Measurements from ENCODE around the gene JMJD6.

JMJD6 gene

DNA sequence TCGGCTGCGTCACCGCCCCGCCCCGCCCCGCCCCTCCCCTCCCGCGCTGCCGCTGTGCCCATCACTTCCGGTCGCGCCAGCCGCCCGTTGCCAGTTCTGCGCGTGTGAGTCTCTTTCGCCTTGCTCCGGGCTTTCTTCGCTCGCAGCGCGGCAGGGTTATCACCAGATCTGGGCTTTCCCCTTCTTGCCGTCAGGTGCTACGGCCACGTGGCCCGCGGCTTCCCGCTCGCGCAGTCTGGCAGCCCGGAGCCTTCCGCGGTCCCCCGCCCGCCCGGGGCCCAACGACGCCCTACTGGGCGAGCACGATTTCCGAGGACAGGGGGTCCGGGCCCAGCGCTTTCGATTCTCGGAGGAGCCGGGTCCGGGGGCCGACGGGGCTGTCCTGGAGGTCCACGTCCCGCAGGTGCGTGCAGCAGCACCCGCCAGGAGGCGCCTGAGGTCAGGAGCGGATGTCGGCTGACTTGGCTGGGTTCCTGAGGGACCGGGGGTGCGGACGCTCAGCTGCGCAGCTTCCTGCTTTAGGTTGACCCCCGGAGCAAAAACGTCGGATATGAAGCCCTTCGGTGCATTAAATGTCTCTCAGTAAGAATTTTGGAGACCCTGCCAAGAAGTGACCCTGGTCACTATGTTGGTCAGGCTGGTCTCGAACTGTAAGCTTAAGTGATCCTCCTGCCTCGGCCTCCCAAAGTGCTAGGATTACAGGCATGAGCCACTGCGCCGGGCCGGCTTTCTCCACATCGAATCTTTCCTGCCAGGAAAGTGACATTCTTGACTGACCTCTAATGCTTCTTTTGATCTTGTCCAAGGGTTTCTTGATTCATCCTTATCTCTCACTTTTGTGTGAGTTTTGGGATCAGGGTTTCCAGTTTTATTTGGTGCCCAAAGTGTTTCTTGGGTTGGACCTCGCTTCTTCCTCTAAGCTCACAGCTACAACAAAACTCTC is 641 bp upstream of the JMJD6 start, which contains the start of gene METTL23:
Gene METTL23, plus strand, starts transcription at position 64 of the 943 bp plus-strand sequence. CDS start 2,872 bp downstream, outside the sequence.
- TF ChIP-seq GATA3 (IDR thresholded peaks at IDR 0.05; ENCODE audit: low read depth, low read length): no peak
- peak; percentile 80 for TF ChIP-seq GATA2 (IDR thresholded peaks at IDR 0.05; ENCODE audit: low read depth, low read length)

DNA sequence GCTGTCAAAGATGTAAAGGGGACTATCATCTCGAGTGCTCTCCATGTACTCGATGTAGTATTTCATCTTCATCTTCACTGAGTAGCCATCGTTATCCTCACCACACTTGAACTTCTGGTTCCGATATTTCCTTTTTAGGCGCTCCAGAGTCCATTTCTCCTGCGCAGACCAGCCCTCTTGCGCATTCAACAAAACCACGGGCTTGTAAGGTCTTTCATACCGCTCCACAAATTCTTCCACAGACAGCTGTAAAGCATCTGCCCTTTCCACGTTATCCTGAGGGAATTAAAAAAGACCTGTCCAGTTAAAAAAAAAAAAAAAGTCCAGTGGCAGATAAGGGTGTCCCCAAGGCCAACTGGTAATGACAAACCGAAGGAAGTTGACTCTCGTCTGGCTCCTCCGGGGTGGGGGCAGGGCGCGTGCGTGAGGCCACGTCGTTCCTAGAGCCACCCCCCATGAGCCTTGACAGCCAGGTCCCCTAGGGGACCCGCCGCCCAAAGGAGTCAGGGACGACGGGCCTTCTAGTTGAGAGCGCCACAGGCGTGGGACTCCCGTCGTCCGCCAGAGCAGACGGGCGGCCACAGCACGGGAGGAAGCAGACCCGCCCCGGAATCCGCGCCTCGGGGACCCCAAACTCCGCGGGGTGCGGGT is 701 bp downstream of the JMJD6 start:
- TF ChIP-seq GATA3 (IDR thresholded peaks at IDR 0.05; ENCODE audit: low read depth, low read length) (no peak), GATA2 (IDR thresholded peaks at IDR 0.05; ENCODE audit: low read depth, low read length) (no peak)

DNA sequence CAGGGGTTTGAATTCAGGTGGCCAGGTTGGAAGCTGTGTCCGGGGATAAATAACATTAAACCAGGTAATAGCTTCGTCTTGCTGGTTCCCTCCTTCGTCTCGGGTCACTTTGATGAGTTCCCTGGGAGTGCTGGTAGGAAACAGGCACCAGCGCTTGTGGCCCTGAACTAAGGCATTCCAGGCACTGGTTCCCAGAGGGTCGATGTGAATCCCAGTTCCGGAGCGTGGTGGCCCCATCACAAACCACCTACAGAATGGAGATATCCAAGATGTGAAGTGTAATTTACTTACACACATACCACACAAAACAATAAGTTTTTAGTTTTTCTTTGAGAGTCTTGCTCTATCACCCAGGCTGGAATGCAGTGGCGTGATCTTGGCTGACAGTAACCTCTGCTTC is 2.6 kb downstream of the JMJD6 start:
- TF ChIP-seq GATA2 (IDR thresholded peaks at IDR 0.05; ENCODE audit: low read depth, low read length) (no peak), GATA3 (IDR thresholded peaks at IDR 0.05; ENCODE audit: low read depth, low read length) (no peak)

DNA sequence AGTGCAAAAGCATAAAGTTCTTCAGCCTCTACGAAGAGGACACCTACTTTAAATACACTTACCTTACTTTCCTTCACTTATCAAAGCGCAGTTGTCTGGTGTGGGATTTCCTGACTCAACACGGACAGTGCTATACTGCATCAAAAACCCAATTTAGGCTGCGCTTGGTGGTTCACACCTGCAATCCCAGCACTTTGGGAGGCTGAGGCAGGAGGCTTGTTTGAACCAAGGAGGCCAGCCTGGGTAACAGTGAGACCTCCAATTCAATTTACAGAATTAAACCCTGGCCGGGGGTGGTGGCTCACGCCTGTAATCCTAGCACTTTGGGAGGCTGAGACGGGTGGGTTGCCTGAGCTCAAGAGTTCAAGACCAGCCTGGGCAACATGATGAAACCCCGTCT is 4.1 kb downstream of the JMJD6 start:
- TF ChIP-seq GATA2 (IDR thresholded peaks at IDR 0.05; ENCODE audit: low read depth, low read length): no peak
- no peak for TF ChIP-seq GATA3 (IDR thresholded peaks at IDR 0.05; ENCODE audit: low read depth, low read length)

DNA sequence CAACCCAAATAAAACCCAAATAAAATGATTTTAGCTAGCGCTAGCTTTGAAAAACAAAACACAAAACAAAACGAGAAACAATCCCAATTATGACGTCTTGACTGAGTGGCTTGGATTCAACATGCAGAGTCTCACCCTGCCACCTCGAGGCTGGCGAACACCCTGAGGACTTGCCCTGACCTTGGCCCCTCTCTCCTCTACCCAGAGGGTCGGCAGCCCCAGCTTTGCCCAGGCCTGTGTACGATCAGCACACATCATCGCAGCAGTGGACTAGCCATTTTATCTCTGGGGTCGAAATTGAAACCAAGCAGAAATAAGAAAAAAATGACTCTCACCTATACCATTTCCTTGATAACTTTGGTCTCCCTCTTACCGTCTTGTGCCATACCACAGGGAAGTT is 4.9 kb downstream of the JMJD6 start:
- TF ChIP-seq GATA2 (IDR thresholded peaks at IDR 0.05; ENCODE audit: low read depth, low read length): no peak
- no peak for TF ChIP-seq GATA3 (IDR thresholded peaks at IDR 0.05; ENCODE audit: low read depth, low read length)

DNA sequence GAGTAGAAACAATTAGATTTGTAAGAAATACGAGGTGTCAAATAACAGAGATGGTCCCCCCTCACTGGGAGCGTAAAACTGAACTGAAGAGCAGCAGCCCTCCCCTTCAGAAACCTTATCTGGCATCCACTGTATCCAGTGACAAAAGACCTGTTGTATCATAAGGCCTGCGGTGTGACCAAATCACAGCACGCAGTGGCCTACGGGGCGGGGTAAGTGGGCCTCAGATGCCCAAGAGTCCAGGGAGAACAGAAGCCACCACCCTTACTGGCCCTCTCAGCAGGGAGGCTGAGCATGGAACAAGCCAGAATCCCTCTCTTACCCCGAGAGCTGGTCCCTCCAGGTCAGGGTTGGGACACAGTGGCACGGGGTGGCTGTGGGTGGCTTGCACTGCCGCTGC is 5.5 kb downstream of the JMJD6 start:
- TF ChIP-seq GATA2 (IDR thresholded peaks at IDR 0.05; ENCODE audit: low read depth, low read length) (no peak), GATA3 (IDR thresholded peaks at IDR 0.05; ENCODE audit: low read depth, low read length) (no peak)

DNA sequence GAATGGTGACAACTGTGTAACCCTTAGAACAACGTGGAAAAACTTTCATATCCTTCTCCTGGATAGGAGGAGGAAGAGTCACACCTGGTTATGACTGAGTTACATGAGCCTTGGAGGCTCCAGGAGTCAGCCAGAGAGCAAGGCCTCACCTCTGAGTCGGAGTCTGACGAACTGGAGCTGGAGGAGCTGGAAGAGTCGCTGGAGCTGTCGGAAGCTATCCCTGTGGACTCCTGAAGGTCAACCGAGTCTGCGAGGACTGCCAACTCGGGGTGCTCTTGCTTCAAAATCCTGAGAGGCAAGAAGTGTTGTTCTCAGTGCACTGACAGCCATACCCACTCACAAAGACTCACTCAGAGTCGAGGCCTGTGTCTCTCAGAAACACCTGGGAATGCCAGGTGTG is 6.2 kb downstream of the JMJD6 start:
- TF ChIP-seq GATA2 (IDR thresholded peaks at IDR 0.05; ENCODE audit: low read depth, low read length): no peak
- no peak for TF ChIP-seq GATA3 (IDR thresholded peaks at IDR 0.05; ENCODE audit: low read depth, low read length)

DNA sequence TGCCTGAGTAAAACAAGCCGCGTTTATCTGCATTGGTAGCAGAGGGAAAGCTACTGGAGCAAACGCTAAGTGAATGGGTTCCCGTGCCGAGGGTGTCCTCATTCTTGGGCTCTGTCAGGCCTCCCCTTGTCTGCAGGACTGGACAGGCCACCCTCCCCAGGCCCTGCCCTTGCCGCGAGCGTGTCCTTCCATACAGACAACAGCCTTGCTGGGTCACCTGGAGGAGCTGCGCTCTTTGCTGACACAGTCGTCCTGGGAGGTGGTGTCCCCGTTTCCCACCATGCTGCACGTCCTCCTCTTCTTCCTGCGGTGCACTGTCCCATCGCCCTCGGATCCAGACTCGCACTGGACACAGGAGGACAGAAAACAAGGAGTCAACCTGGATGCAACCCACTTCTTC is 7.9 kb downstream of the JMJD6 start:
- TF ChIP-seq GATA2 (IDR thresholded peaks at IDR 0.05; ENCODE audit: low read depth, low read length): no peak
- TF ChIP-seq GATA3 (IDR thresholded peaks at IDR 0.05; ENCODE audit: low read depth, low read length): no peak

DNA sequence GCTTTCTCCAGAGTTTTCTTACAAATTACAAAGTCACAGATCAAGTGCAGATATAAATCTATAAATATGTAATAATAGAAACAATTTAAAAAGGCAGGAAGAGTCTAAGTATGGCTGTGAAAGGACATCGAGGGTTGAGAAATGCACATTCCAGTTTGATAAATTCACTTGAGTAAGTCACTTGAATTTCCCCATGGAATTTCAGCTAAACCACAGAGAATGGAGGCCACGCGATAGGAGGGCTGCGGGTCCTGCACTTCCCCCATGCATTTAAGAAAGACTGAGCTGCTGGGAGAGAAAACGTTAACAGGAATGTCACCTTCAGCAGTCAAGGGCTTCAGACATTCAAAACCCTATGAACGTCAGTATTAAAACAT is 9.6 kb downstream of the JMJD6 start:
- no peak for TF ChIP-seq GATA2 (IDR thresholded peaks at IDR 0.05; ENCODE audit: low read depth, low read length)
- TF ChIP-seq GATA3 (IDR thresholded peaks at IDR 0.05; ENCODE audit: low read depth, low read length): no peak

DNA sequence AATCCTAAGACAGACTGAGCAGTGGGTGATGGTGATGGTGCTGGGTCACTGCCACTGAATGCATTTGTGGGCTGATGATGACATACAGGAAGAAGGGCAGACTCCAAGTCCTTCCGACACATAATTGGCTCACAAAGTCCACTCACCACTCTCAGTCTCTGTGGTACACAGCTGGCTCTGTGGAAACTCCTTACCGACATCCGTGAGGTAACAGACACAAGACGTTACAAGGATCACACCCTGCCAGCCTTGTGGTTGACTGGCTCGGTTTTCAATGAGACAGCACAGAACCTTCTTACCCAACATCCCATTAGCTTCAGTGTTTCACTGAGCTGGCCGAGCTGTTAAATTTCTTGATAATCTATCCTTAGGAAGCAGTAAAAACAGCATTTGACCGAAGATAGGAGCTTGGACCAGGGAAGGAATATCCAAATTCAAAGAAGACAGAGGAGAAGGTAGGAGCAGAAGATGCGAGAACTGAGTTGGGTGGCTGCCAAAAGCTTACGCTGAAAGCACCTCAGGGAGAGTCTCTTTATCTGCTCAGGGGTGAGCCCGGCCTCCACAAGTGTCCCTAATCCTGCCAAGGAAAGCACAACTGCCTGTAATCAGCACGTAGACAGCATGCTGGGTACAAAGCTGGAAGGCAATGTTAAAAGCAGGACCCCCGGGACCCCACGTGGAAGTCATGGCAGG is 10.1 kb downstream of the JMJD6 start:
- no peak for TF ChIP-seq GATA3 (IDR thresholded peaks at IDR 0.05; ENCODE audit: low read depth, low read length)
- TF ChIP-seq GATA2 (IDR thresholded peaks at IDR 0.05; ENCODE audit: low read depth, low read length): no peak

DNA sequence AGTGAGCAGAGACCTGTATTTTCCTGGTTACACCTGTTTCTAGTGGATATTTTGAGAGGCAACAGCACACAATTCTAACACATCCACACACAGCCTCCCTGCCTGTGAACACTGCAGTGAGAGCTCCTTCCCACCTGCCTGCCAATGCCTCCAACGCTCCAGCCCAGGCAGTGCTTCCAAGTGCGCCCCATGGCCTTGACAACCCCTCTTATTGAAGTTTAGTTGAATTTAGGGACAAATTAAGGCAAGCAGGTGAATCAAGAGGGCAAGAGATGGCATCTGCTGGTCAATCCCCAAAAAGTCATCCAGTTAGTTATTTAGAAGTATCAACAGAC is 10.9 kb downstream of the JMJD6 start:
- TF ChIP-seq GATA3 (IDR thresholded peaks at IDR 0.05; ENCODE audit: low read depth, low read length) (no peak), GATA2 (IDR thresholded peaks at IDR 0.05; ENCODE audit: low read depth, low read length) (no peak)

DNA sequence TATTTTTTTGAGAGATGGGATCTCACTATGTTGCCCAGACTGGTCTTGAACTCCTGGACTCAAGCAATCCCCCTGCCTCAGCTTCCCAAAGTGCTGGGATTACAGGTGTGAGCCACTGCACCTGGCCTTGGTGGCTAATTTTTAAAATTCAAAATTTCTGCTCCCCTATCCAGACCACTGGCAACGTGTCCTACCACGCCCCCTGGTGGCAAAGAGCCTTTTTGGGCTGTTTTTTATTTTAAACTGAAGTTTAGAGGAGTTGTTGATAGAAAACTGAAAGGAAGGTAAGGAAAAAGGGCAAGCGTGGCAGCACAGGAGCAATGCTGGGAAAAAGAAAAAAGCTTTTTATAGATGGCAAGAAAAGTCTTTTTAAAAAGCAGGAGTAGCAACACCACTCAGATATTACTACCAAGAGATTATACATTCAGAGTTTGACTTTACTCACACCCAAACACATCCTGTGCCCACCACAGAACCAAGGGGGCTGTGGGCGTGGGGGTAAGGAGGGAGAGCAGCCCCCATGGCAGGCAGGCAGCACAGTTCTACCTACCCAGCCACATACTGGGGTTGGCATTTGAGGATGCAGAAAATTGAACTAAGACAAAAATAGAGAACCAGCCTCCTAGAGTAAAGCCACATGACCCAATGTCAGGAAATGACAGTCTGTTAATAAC is 11.4 kb downstream of the JMJD6 start:
- TF ChIP-seq GATA2 (IDR thresholded peaks at IDR 0.05; ENCODE audit: low read depth, low read length): no peak
- TF ChIP-seq GATA3 (IDR thresholded peaks at IDR 0.05; ENCODE audit: low read depth, low read length): no peak

DNA sequence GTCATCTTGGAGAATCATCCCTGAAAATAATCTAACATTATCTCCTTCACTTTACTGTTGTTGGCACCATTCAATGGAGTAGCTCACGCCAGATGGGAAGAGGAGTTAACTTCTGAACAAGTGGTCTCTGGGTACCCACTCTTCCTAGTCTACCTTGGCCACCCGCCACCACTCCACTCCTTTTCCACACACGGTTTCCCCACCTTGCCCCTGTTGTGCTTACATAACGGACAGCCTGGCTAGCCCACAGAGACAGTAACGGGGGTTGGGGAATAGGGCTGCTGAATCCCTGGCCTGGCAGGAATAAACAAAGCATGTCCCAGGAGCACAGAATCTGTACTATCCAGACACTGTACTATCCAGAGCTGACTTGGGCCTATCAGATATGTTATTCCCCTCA is 12.1 kb downstream of the JMJD6 start:
- TF ChIP-seq GATA3 (IDR thresholded peaks at IDR 0.05; ENCODE audit: low read depth, low read length) (no peak), GATA2 (IDR thresholded peaks at IDR 0.05; ENCODE audit: low read depth, low read length) (no peak)

DNA sequence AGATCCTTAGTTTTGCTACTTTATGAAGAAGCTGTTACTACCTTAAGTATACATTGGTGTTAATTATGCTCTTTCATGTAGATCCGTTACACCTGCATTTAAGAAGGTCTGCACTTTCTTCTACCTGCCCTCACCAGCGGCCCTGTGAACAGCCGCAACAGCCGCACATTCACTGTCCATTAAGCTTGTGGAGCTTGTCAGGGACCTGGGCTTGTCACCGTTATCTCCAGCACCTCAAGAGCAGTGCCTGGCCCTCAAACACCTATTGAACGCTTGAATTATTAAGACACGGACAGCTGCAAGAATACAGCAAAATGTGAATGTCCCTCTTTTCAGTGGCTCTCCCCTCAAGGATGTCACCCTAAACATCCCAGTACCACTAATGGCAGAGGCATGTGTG is 12.6 kb downstream of the JMJD6 start:
- no peak for TF ChIP-seq GATA2 (IDR thresholded peaks at IDR 0.05; ENCODE audit: low read depth, low read length)
- TF ChIP-seq GATA3 (IDR thresholded peaks at IDR 0.05; ENCODE audit: low read depth, low read length): no peak

Measured in SH-SY5Y (cell line).